CD4-positive, alpha-beta T cell (primary cell): ENCODE measurements around the gene NYNRIN. TPM values are rescaled to one million over a fixed set of nuclear protein-coding genes. Genes with fewer than 3 reads are reported as not detected.

ENCODE experiments used
- ATAC-seq: fragments of 200-7000 bp; cut with Tn5 transposase; one replicate; pipeline ENCODE4 v1.10.0; 2022; ENCODE audit warnings: mild to moderate bottlenecking; ENCODE audit not compliant: poor library complexity
- CTCF ChIA-PET: fragments of 350-600 bp; sonication (Branson Sonifier 250); formaldehyde crosslinking; loops from one replicate; lab custom pipeline; 2021; ENCODE audit warnings: antibody characterized with exemption, inconsistent platforms; lab: Charles Lee
- POLR2A ChIA-PET: fragments of 350-600 bp; sonication (Branson Sonifier 250); formaldehyde crosslinking; loops from one replicate; lab custom pipeline; 2021; ENCODE audit warnings: antibody characterized with exemption, inconsistent platforms; lab: Charles Lee
- DNase-seq, 14 experiments: peaks; one replicate each; pipeline ENCODE4 v3.0.0-alpha.2; 2013 to 2020; ENCODE audit warnings: mixed read lengths in 2 of 14
- H3K27ac ChIP-seq, 2 donors: one replicate each; pipeline versions ENCODE4 v1.5.1 to v1.7.0; 2013; ENCODE audit warnings: low read length in 2 of 2, low read depth in 1 of 2, mild to moderate bottlenecking in 1 of 2
- H3K27me3 ChIP-seq, 2 experiments: 1 replicate in 1 of 2; 2 replicates in 1 of 2; pipeline versions ENCODE4 v1.6.1 to v1.7.0; 2013; ENCODE audit warnings: low read length in 2 of 2, control low read depth in 1 of 2, mild to moderate bottlenecking in 1 of 2, moderate library complexity in 1 of 2; ENCODE audit not compliant: insufficient read depth in 2 of 2, control insufficient read depth in 1 of 2
- H3K36me3 ChIP-seq: one replicate; pipeline ENCODE4 v1.6.1; 2013; ENCODE audit warnings: low read length, control low read depth; ENCODE audit not compliant: insufficient read depth
- H3K4me1 ChIP-seq: one replicate; pipeline ENCODE4 v1.6.1; 2013; ENCODE audit warnings: low read length, control low read depth; ENCODE audit not compliant: insufficient read depth
- H3K4me3 ChIP-seq: one replicate; pipeline ENCODE4 v1.5.1; 2013; ENCODE audit warnings: mild to moderate bottlenecking, low read length, moderate library complexity
- H3K9me3 ChIP-seq, 2 experiments: 1 replicate in 1 of 2; 2 replicates in 1 of 2; pipeline versions ENCODE4 v1.6.1 to v1.7.0; 2013; ENCODE audit warnings: low read length in 2 of 2, mild to moderate bottlenecking in 2 of 2, control low read depth in 1 of 2, moderate library complexity in 1 of 2; ENCODE audit not compliant: control insufficient read depth in 1 of 2, insufficient read depth in 1 of 2
- H3K27ac Mint-ChIP-seq: one replicate; pipeline ENCODE4 v1.8.0; 2020; ENCODE audit warnings: mixed read lengths
- H3K27me3 Mint-ChIP-seq: one replicate; pipeline ENCODE4 v1.8.0; 2021; ENCODE audit warnings: mixed read lengths
- H3K36me3 Mint-ChIP-seq: one replicate; pipeline ENCODE4 v1.8.0; 2021; ENCODE audit warnings: low read depth, mixed read lengths
- H3K4me1 Mint-ChIP-seq: one replicate; pipeline ENCODE4 v1.8.0; 2021; ENCODE audit warnings: low read depth, mixed read lengths
- H3K4me3 Mint-ChIP-seq: one replicate; pipeline ENCODE4 v1.8.0; 2020; ENCODE audit warnings: mild to moderate bottlenecking, mixed read lengths
- H3K9me3 Mint-ChIP-seq: one replicate; pipeline ENCODE4 v1.8.0; 2020; ENCODE audit warnings: mixed read lengths
- CTCF ChIP-seq: fragments of 200-600 bp; IDR thresholded peaks from one replicate; pipeline ENCODE4 v1.8.0; 2022; ENCODE audit warnings: antibody characterized with exemption, mild to moderate bottlenecking
- intact Hi-C, 2 experiments: fragments of 100-400 bp; cut with DNase I in 1 of 2; cut with micrococcal nuclease in 1 of 2; formaldehyde crosslinking; loops; one replicate each; pipeline versions ENCODE4 v1.15.1 to v1.9.0; 2023 to 2025; cut with DNase I, micrococcal nuclease
- total RNA-seq, 174 experiments: library from RNA in 2 of 174; stranded (reverse) in 2 of 174; gene quantifications; one replicate each; pipeline ENCODE4 v1.2.3 and lab custom pipeline; 2021 to 2026

NYNRIN gene
- total RNA-seq, 2 experiments from 2014 or later, result 0.08 to 0.25 TPM

GRCh38 chr14:24465368-24465767, 66.6 kb downstream of the NYNRIN start:
- Histone ChIP-seq H3K36me3 (no peaks in the 10 kb centered on the region), H3K4me3 (no peak overlapping the region), H3K27ac (no peak overlapping the region), H3K4me1 (peaks cover 6% of the 10 kb centered on the region), H3K9me3 (no peaks in the 10 kb centered on the region), H3K27me3 (no peaks in the 10 kb centered on the region)
- TF ChIP-seq CTCF, result no peak
- Mint-ChIP-seq H3K4me3 (no peak overlapping the region), H3K27ac (no peak overlapping the region), H3K36me3 (no peaks in the 10 kb centered on the region), H3K4me1 (peaks cover 35% of the 10 kb centered on the region), H3K27me3 (peaks cover 4% of the 10 kb centered on the region), H3K9me3 (peaks cover 6% of the 10 kb centered on the region)
- intact Hi-C loops, result loop anchor here in 1 of 2 experiments (10.0 kb wide), 1 partner anchor 229 kb away; no protein-coding TSS in a partner anchor
- ATAC-seq (peak; percentile 37), DNase-seq (peak in 2 of 14 experiments; percentile 27 to 43)
- CTCF ChIA-PET, result no interaction called here
- POLR2A ChIA-PET, result interaction anchor here (0.9 kb wide), 1 partner anchor 22 kb away, joined by 3 read pairs; no protein-coding TSS in a partner anchor

- no peak for TF ChIP-seq CTCF
- no peak overlapping the region for H3K27ac ChIP-seq
- Mint-ChIP-seq H3K4me1 (peaks cover 35% of the 10 kb centered on the region), H3K9me3 (peaks cover 6% of the 10 kb centered on the region), H3K4me3 (no peak overlapping the region), H3K27ac (no peak overlapping the region), H3K36me3 (no peaks in the 10 kb centered on the region), H3K27me3 (peaks cover 4% of the 10 kb centered on the region)
- ChIA-PET CTCF (no interaction called here), POLR2A (no interaction called here)
- DNase-seq (no peak), ATAC-seq (no peak)
- H3K4me1 ChIP-seq, result peaks cover 6% of the 10 kb centered on the region
- no peaks in the 10 kb centered on the region for H3K36me3 ChIP-seq
- H3K27me3 ChIP-seq, result no peaks in the 10 kb centered on the region
- H3K4me3 ChIP-seq, result no peak overlapping the region
- no peaks in the 10 kb centered on the region for H3K9me3 ChIP-seq
- intact Hi-C loops, result loop anchor here in 1 of 2 experiments (10.0 kb wide), 1 partner anchor 229 kb away; no protein-coding TSS in a partner anchor
Measured at GRCh38 chr14:24465805-24466204, 67.0 kb downstream of the NYNRIN start.

Other genes starting within 250 kb of the NYNRIN start
- 100 to 1,000 TPM; 248 to 262 TPM for gene IRF9, start 237.7 kb upstream of the NYNRIN start, total RNA-seq
- 100 to 1,000 TPM; 105 to 107 TPM for gene REC8, start 226.9 kb upstream of the NYNRIN start, total RNA-seq
- 10 to 100 TPM; 36.6 to 37.9 TPM for gene IPO4, start 210.2 kb upstream of the NYNRIN start, total RNA-seq
- gene TM9SF1, start 203.6 kb upstream of the NYNRIN start, total RNA-seq, result 10 to 100 TPM; 12.9 to 13.0 TPM
- under 1 TPM; 0.30 to 0.64 TPM for gene TSSK4, start 193.3 kb upstream of the NYNRIN start, total RNA-seq
- gene CHMP4A, start 185.5 kb upstream of the NYNRIN start, total RNA-seq, result 10 to 100 TPM; 73.4 to 80.1 TPM
- 1 to 10 TPM; 3.2 to 3.7 TPM for gene MDP1, start 182.9 kb upstream of the NYNRIN start, total RNA-seq
- 10 to 100 TPM; 42.0 to 43.5 TPM for gene NEDD8, start 166.6 kb upstream of the NYNRIN start, total RNA-seq
- gene GMPR2, start 166.1 kb upstream of the NYNRIN start, total RNA-seq, result 10 to 100 TPM; 22.2 to 24.8 TPM
- 100 to 1,000 TPM; 110 to 113 TPM for gene TINF2, start 156.4 kb upstream of the NYNRIN start, total RNA-seq
- gene TGM1, start 135.8 kb upstream of the NYNRIN start, total RNA-seq, result 1 to 10 TPM; 3.5 to 3.9 TPM
- gene RABGGTA, start 127.4 kb upstream of the NYNRIN start, total RNA-seq, result 10 to 100 TPM; 52.3 to 55.2 TPM
- 10 to 100 TPM; 21.5 to 23.5 TPM for gene DHRS1, start 99.2 kb upstream of the NYNRIN start, total RNA-seq
- gene NOP9, start 99.2 kb upstream of the NYNRIN start, total RNA-seq, result 10 to 100 TPM; 25.9 to 27.5 TPM
- 1 to 10 TPM; 7.4 to 9.2 TPM for gene CIDEB, start 91.0 kb upstream of the NYNRIN start, total RNA-seq
- 10 to 100 TPM; 16.4 to 18.2 TPM for gene LTB4R2, start 88.9 kb upstream of the NYNRIN start, total RNA-seq
- gene LTB4R, start 87.5 kb upstream of the NYNRIN start, total RNA-seq, result 10 to 100 TPM; 15.6 to 18.3 TPM
- gene ADCY4, start 63.9 kb upstream of the NYNRIN start, total RNA-seq, result 1 to 10 TPM; 4.7 to 5.9 TPM
- gene RIPK3, start 59.0 kb upstream of the NYNRIN start, total RNA-seq, result 10 to 100 TPM; 18.1 to 18.9 TPM
- not detected for gene NFATC4, start 30.8 kb upstream of the NYNRIN start, total RNA-seq
- gene CBLN3, start 30.7 kb downstream of the NYNRIN start, total RNA-seq, result 1 to 10 TPM; 1.6 to 1.7 TPM
- 100 to 1,000 TPM; 170 to 173 TPM for gene KHNYN, start 31.0 kb downstream of the NYNRIN start, total RNA-seq
- 10 to 100 TPM; 71.7 to 74.7 TPM for gene SDR39U1, start 43.8 kb downstream of the NYNRIN start, total RNA-seq
- not detected for gene CMA1, start 109.3 kb downstream of the NYNRIN start, total RNA-seq
- not detected for gene CTSG, start 177.2 kb downstream of the NYNRIN start, total RNA-seq
- gene GZMH, start 210.7 kb downstream of the NYNRIN start, total RNA-seq, result 1 to 10 TPM in 1 of 2 experiments, under 1 TPM in 1; 0.56 to 1.2 TPM
- 1 to 10 TPM; 2.4 to 2.9 TPM for gene GZMB, start 235.2 kb downstream of the NYNRIN start, total RNA-seq